GM23338 (cell line): Measurements from ENCODE around the gene TOM1L1.

Experiments
- CREB1 ChIP-seq: fragments of 250-450 bp; sonication (Bioruptor Pico); IDR thresholded peaks from 2 replicates; pipeline ENCODE4 v1.5.0; 2020; ENCODE audit warnings: low read depth, mild to moderate bottlenecking, moderate library complexity
- EZH2 ChIP-seq: fragments of 200-600 bp; sonication (generic); IDR thresholded peaks from one replicate; pipeline ENCODE4 v1.8.0; 2017; ENCODE audit warnings: antibody characterized with exemption, mild to moderate bottlenecking, low read depth; ENCODE audit not compliant: unreplicated experiment
- EZH2phosphoT487 ChIP-seq: fragments of 200-600 bp; sonication (generic); IDR thresholded peaks from one replicate; pipeline ENCODE4 v1.8.1; 2018; ENCODE audit warnings: antibody characterized with exemption; ENCODE audit not compliant: unreplicated experiment
- JUNB ChIP-seq: IDR thresholded peaks from one replicate; pipeline ENCODE4 v1.6.1; 2016; ENCODE audit warnings: antibody characterized with exemption; ENCODE audit not compliant: unreplicated experiment
- NANOG ChIP-seq: IDR thresholded peaks from 2 replicates; pipeline ENCODE4 v1.6.1; 2016; ENCODE audit warnings: antibody characterized with exemption, borderline replicate concordance
- POLR2AphosphoS5 ChIP-seq: IDR thresholded peaks from 2 replicates; pipeline ENCODE4 v1.6.1; 2016; ENCODE audit warnings: antibody characterized with exemption, low read depth
- TF ChIP-seq, protein P1 (sequence below): IDR thresholded peaks from one replicate; pipeline ENCODE4 v1.6.1; 2018; ENCODE audit warnings: antibody characterized with exemption; ENCODE audit not compliant: unreplicated experiment
- TF ChIP-seq, protein P2 (sequence below), 2 experiments: fragments of 200-600 bp in 1 of 2; sonication (generic) in 1 of 2; conservative IDR thresholded peaks; 2 replicates each; pipeline versions ENCODE4 v1.5.1 to v1.6.1; 2016 to 2017; ENCODE audit warnings: antibody characterized with exemption in 2 of 2, low read depth in 2 of 2, mild to moderate bottlenecking in 2 of 2, moderate library complexity in 1 of 2
- TF ChIP-seq, protein P3 (sequence below): IDR thresholded peaks from 2 replicates; pipeline ENCODE4 v1.6.1; 2016; ENCODE audit warnings: antibody characterized with exemption
- TF ChIP-seq, protein P4 (sequence below): fragments of 250-450 bp; sonication (Bioruptor Pico); IDR thresholded peaks from 2 replicates; pipeline ENCODE4 v1.5.0; 2020; ENCODE audit warnings: mild to moderate bottlenecking, moderate library complexity

DNA sequence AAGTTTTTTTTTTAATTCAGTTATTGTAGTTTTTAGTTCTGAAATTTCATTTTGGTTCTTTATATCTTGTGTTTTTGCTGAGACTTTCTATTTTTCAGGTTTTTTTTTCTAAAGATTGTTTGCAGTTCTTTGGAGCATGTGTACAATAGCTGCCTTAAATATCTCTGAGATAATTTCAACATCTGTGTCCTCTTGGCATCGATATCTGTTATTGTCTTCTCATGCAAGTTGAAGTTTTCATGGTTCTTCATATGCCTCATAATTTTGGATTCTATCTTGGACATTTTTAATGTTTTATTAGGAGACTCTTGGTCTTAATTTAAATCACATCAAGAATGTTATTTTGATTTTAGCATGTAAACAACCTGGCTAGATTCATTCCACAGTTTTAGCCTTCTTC lies 45.0 kb downstream of the TOM1L1 start:
- TF ChIP-seq, protein P1, sequence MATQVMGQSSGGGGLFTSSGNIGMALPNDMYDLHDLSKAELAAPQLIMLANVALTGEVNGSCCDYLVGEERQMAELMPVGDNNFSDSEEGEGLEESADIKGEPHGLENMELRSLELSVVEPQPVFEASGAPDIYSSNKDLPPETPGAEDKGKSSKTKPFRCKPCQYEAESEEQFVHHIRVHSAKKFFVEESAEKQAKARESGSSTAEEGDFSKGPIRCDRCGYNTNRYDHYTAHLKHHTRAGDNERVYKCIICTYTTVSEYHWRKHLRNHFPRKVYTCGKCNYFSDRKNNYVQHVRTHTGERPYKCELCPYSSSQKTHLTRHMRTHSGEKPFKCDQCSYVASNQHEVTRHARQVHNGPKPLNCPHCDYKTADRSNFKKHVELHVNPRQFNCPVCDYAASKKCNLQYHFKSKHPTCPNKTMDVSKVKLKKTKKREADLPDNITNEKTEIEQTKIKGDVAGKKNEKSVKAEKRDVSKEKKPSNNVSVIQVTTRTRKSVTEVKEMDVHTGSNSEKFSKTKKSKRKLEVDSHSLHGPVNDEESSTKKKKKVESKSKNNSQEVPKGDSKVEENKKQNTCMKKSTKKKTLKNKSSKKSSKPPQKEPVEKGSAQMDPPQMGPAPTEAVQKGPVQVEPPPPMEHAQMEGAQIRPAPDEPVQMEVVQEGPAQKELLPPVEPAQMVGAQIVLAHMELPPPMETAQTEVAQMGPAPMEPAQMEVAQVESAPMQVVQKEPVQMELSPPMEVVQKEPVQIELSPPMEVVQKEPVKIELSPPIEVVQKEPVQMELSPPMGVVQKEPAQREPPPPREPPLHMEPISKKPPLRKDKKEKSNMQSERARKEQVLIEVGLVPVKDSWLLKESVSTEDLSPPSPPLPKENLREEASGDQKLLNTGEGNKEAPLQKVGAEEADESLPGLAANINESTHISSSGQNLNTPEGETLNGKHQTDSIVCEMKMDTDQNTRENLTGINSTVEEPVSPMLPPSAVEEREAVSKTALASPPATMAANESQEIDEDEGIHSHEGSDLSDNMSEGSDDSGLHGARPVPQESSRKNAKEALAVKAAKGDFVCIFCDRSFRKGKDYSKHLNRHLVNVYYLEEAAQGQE = no peak
- TF ChIP-seq, protein P2, sequence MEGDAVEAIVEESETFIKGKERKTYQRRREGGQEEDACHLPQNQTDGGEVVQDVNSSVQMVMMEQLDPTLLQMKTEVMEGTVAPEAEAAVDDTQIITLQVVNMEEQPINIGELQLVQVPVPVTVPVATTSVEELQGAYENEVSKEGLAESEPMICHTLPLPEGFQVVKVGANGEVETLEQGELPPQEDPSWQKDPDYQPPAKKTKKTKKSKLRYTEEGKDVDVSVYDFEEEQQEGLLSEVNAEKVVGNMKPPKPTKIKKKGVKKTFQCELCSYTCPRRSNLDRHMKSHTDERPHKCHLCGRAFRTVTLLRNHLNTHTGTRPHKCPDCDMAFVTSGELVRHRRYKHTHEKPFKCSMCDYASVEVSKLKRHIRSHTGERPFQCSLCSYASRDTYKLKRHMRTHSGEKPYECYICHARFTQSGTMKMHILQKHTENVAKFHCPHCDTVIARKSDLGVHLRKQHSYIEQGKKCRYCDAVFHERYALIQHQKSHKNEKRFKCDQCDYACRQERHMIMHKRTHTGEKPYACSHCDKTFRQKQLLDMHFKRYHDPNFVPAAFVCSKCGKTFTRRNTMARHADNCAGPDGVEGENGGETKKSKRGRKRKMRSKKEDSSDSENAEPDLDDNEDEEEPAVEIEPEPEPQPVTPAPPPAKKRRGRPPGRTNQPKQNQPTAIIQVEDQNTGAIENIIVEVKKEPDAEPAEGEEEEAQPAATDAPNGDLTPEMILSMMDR (conservative IDR thresholded peaks at IDR 0.05; ENCODE audit: low read depth in 2 of 2) = no peak
- TF ChIP-seq JUNB (no peak), EZH2phosphoT487 (no peak), POLR2AphosphoS5 (no peak), EZH2 (no peak), NANOG (no peak), CREB1 (no peak)
- TF ChIP-seq, protein P3, sequence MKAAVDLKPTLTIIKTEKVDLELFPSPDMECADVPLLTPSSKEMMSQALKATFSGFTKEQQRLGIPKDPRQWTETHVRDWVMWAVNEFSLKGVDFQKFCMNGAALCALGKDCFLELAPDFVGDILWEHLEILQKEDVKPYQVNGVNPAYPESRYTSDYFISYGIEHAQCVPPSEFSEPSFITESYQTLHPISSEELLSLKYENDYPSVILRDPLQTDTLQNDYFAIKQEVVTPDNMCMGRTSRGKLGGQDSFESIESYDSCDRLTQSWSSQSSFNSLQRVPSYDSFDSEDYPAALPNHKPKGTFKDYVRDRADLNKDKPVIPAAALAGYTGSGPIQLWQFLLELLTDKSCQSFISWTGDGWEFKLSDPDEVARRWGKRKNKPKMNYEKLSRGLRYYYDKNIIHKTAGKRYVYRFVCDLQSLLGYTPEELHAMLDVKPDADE = no peak
- TF ChIP-seq, protein P4, sequence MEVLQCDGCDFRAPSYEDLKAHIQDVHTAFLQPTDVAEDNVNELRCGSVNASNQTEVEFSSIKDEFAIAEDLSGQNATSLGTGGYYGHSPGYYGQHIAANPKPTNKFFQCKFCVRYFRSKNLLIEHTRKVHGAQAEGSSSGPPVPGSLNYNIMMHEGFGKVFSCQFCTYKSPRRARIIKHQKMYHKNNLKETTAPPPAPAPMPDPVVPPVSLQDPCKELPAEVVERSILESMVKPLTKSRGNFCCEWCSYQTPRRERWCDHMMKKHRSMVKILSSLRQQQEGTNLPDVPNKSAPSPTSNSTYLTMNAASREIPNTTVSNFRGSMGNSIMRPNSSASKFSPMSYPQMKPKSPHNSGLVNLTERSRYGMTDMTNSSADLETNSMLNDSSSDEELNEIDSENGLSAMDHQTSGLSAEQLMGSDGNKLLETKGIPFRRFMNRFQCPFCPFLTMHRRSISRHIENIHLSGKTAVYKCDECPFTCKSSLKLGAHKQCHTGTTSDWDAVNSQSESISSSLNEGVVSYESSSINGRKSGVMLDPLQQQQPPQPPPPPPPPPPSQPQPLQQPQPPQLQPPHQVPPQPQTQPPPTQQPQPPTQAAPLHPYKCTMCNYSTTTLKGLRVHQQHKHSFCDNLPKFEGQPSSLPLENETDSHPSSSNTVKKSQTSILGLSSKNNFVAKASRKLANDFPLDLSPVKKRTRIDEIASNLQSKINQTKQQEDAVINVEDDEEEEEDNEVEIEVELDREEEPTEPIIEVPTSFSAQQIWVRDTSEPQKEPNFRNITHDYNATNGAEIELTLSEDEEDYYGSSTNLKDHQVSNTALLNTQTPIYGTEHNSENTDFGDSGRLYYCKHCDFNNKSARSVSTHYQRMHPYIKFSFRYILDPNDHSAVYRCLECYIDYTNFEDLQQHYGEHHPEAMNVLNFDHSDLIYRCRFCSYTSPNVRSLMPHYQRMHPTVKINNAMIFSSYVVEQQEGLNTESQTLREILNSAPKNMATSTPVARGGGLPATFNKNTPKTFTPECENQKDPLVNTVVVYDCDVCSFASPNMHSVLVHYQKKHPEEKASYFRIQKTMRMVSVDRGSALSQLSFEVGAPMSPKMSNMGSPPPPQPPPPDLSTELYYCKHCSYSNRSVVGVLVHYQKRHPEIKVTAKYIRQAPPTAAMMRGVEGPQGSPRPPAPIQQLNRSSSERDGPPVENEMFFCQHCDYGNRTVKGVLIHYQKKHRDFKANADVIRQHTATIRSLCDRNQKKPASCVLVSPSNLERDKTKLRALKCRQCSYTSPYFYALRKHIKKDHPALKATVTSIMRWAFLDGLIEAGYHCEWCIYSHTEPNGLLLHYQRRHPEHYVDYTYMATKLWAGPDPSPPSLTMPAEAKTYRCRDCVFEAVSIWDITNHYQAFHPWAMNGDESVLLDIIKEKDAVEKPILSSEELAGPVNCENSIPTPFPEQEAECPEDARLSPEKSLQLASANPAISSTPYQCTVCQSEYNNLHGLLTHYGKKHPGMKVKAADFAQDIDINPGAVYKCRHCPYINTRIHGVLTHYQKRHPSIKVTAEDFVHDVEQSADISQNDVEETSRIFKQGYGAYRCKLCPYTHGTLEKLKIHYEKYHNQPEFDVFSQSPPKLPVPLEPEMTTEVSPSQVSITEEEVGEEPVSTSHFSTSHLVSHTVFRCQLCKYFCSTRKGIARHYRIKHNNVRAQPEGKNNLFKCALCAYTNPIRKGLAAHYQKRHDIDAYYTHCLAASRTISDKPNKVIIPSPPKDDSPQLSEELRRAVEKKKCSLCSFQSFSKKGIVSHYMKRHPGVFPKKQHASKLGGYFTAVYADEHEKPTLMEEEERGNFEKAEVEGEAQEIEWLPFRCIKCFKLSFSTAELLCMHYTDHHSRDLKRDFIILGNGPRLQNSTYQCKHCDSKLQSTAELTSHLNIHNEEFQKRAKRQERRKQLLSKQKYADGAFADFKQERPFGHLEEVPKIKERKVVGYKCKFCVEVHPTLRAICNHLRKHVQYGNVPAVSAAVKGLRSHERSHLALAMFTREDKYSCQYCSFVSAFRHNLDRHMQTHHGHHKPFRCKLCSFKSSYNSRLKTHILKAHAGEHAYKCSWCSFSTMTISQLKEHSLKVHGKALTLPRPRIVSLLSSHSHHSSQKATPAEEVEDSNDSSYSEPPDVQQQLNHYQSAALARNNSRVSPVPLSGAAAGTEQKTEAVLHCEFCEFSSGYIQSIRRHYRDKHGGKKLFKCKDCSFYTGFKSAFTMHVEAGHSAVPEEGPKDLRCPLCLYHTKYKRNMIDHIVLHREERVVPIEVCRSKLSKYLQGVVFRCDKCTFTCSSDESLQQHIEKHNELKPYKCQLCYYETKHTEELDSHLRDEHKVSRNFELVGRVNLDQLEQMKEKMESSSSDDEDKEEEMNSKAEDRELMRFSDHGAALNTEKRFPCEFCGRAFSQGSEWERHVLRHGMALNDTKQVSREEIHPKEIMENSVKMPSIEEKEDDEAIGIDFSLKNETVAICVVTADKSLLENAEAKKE = no peak
